Astrocyte (in vitro differentiated cells and primary cell): ENCODE results near the gene SLC44A5. TPM values are rescaled to one million over a fixed set of nuclear protein-coding genes. Genes with fewer than 3 reads are reported as not detected.

Source experiments
- DNase-seq: peaks from one replicate; pipeline ENCODE4 v3.0.0-alpha.2; 2010; ENCODE audit warnings: low read depth
- FAIRE-seq: peaks from 2 replicates; lab custom pipeline; 2011; peaks lifted over from hg19 to GRCh38; lab: Jason Lieb, UNC
- H2AFZ ChIP-seq: 2 replicates; pipeline ENCODE4 v1.6.0; 2012; ENCODE audit warnings: low read depth, low read length, inconsistent platforms
- H3K27ac ChIP-seq: 2 replicates; pipeline ENCODE4 v1.5.1; 2011; ENCODE audit warnings: low read depth, low read length, inconsistent platforms
- H3K27me3 ChIP-seq: 2 replicates; pipeline ENCODE4 v1.6.0; 2011; ENCODE audit warnings: low read length, inconsistent platforms; ENCODE audit not compliant: insufficient read depth
- H3K36me3 ChIP-seq: 2 replicates; pipeline ENCODE4 v1.5.1; 2011; ENCODE audit warnings: low read length, inconsistent platforms; ENCODE audit not compliant: insufficient read depth
- H3K4me1 ChIP-seq: 2 replicates; pipeline ENCODE4 v1.5.1; 2011; ENCODE audit warnings: low read length, inconsistent platforms; ENCODE audit not compliant: insufficient read depth
- H3K4me2 ChIP-seq: 2 replicates; pipeline ENCODE4 v1.6.0; 2012; ENCODE audit warnings: low read length, inconsistent platforms
- H3K4me3 ChIP-seq: 2 replicates; pipeline ENCODE4 v1.5.1; 2011; ENCODE audit warnings: low read depth, mild to moderate bottlenecking, low read length, inconsistent platforms; ENCODE audit not compliant: insufficient read depth
- H3K79me2 ChIP-seq: 2 replicates; pipeline ENCODE4 v1.6.0; 2012; ENCODE audit warnings: mild to moderate bottlenecking, low read length, inconsistent platforms; ENCODE audit not compliant: insufficient read depth
- H3K9ac ChIP-seq: 2 replicates; pipeline ENCODE4 v1.6.0; 2012; ENCODE audit warnings: mild to moderate bottlenecking, low read length, inconsistent platforms
- H3K9me3 ChIP-seq: 2 replicates; pipeline ENCODE4 v1.5.1; 2012; ENCODE audit warnings: low read depth, mild to moderate bottlenecking, low read length, inconsistent platforms; ENCODE audit not compliant: insufficient read depth
- H4K20me1 ChIP-seq: 2 replicates; pipeline ENCODE4 v1.6.0; 2012; ENCODE audit warnings: low read length, inconsistent platforms; ENCODE audit not compliant: insufficient read depth
- H3K27ac Mint-ChIP-seq: one replicate; pipeline ENCODE4 v1.8.0; 2021; ENCODE audit warnings: mild to moderate bottlenecking, mixed read lengths; ENCODE audit not compliant: unreplicated experiment
- H3K27me3 Mint-ChIP-seq: one replicate; pipeline ENCODE4 v1.8.0; 2021; ENCODE audit warnings: low read depth, mixed read lengths; ENCODE audit not compliant: unreplicated experiment
- H3K36me3 Mint-ChIP-seq: one replicate; pipeline ENCODE4 v1.8.0; 2021; ENCODE audit warnings: low read depth, mixed read lengths; ENCODE audit not compliant: unreplicated experiment
- H3K4me1 Mint-ChIP-seq: one replicate; pipeline ENCODE4 v1.8.0; 2021; ENCODE audit warnings: low read depth, mixed read lengths; ENCODE audit not compliant: unreplicated experiment
- H3K4me3 Mint-ChIP-seq: one replicate; pipeline ENCODE4 v1.8.0; 2021; ENCODE audit warnings: mild to moderate bottlenecking, moderate library complexity, mixed read lengths; ENCODE audit not compliant: unreplicated experiment
- H3K9me3 Mint-ChIP-seq: one replicate; pipeline ENCODE4 v1.8.0; 2021; ENCODE audit warnings: mild to moderate bottlenecking, mixed read lengths; ENCODE audit not compliant: unreplicated experiment
- EZH2 ChIP-seq: IDR thresholded peaks from 2 replicates; pipeline ENCODE4 v1.6.1; 2012; ENCODE audit warnings: mild to moderate bottlenecking, low read length, inconsistent platforms; ENCODE audit not compliant: insufficient read depth
- total RNA-seq: library from RNA; stranded (reverse); gene quantifications from 2 replicates; pipeline ENCODE4 v1.2.1, GENCODE V29; 2021
- TF ChIP-seq, protein P1 (sequence below): IDR thresholded peaks from 2 replicates; pipeline ENCODE4 v1.5.1; 2011; ENCODE audit warnings: low read depth, mild to moderate bottlenecking, inconsistent platforms, low read length, moderate library complexity; ENCODE audit not compliant: insufficient read depth

SLC44A5 gene
- total RNA-seq, 1 donor from 2014 or later: 2.2 TPM

DNA sequence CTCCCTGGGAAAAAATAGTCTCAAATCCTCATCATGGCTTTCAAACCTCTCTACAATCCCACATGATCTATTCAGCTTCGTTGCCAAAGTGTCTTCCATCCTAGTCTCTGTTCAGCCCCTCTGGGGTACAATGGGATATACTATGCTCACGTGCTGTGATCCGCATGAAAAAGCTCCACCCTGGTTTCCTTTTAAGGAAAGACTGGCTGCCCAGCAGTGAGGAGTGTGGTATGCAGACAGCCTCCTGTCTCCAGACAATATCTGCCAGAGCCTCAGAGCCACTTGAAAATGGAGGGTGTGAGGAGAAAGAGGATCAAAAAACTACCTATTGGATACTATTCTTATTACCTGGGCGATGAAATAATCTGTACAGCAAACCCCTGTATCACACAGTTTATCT, 282.2 kb downstream of the SLC44A5 start:
- FAIRE-seq (no peak), DNase-seq (no peak)
- Mint-ChIP-seq H3K4me3 (no peak overlapping the region), H3K4me1 (peaks cover under 1% of the 10 kb centered on the region), H3K9me3 (no peaks in the 10 kb centered on the region), H3K27me3 (no peaks in the 10 kb centered on the region), H3K27ac (no peak overlapping the region), H3K36me3 (no peaks in the 10 kb centered on the region)
- Histone ChIP-seq H3K9me3 (no peaks in the 10 kb centered on the region), H3K9ac (no peak overlapping the region), H3K4me1 (no peaks in the 10 kb centered on the region), H3K36me3 (no peaks in the 10 kb centered on the region), H3K79me2 (no peaks in the 10 kb centered on the region), H3K27ac (no peak overlapping the region), H3K27me3 (no peaks in the 10 kb centered on the region), H2AFZ (no peak overlapping the region), H3K4me2 (no peak overlapping the region), H4K20me1 (no peaks in the 10 kb centered on the region), H3K4me3 (no peak overlapping the region)
- TF ChIP-seq, protein P1, sequence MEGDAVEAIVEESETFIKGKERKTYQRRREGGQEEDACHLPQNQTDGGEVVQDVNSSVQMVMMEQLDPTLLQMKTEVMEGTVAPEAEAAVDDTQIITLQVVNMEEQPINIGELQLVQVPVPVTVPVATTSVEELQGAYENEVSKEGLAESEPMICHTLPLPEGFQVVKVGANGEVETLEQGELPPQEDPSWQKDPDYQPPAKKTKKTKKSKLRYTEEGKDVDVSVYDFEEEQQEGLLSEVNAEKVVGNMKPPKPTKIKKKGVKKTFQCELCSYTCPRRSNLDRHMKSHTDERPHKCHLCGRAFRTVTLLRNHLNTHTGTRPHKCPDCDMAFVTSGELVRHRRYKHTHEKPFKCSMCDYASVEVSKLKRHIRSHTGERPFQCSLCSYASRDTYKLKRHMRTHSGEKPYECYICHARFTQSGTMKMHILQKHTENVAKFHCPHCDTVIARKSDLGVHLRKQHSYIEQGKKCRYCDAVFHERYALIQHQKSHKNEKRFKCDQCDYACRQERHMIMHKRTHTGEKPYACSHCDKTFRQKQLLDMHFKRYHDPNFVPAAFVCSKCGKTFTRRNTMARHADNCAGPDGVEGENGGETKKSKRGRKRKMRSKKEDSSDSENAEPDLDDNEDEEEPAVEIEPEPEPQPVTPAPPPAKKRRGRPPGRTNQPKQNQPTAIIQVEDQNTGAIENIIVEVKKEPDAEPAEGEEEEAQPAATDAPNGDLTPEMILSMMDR: no peak
- no peak for TF ChIP-seq EZH2

DNA sequence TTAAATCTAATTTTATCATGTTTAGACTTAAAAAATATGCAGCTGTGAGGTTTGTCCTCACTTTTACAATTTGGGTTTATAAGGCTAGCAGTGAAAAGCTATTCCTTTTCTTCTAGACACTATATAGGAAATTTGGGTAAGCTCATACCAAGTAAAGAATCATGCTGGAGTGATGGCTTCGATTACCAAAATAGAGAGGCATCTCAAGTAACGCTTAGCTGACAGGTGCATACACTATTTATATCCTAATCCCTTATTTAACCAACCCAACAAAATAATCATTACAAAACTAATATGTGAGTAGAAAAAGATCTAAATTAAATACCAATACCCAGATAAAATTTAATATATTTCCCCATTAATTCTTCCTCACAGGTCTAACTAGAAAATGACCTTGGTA, 283.5 kb downstream of the SLC44A5 start:
- H3K36me3 ChIP-seq: no peaks in the 10 kb centered on the region
- H3K27ac Mint-ChIP-seq: no peak overlapping the region

DNA sequence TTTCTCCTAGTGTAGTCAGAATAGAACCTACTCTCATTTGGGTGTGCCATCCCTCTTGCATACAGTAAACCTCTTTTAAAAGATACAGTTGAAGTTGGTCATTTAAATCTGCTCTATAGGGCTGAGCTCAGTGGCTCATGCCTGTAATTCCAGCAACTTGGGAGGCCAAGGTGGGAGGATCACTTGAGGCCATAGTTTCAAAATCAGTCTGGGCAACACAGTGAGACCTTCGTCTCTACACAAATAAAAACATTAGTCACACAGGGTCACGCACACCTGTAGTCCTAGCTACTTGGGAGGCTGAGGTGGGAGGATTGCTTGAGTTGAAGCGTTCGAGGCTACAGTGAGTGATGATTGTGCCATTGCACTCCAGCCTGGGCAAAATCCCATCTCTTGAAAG, 292.9 kb downstream of the SLC44A5 start:
- H3K27ac ChIP-seq: no peak overlapping the region
- no peaks in the 10 kb centered on the region for H3K27me3 ChIP-seq
- no peak overlapping the region for H3K4me3 Mint-ChIP-seq
- no peaks in the 10 kb centered on the region for H3K4me1 Mint-ChIP-seq
- H3K36me3 ChIP-seq: no peaks in the 10 kb centered on the region
- peaks cover 2% of the 10 kb centered on the region for H3K27me3 Mint-ChIP-seq
- no peak overlapping the region for H3K4me3 ChIP-seq
- H3K9me3 ChIP-seq: no peaks in the 10 kb centered on the region
- no peaks in the 10 kb centered on the region for H3K4me1 ChIP-seq
- no peak overlapping the region for H3K9ac ChIP-seq
- FAIRE-seq (no peak), DNase-seq (no peak)
- H3K79me2 ChIP-seq: no peaks in the 10 kb centered on the region
- H3K27ac Mint-ChIP-seq: no peak overlapping the region
- no peaks in the 10 kb centered on the region for H3K9me3 Mint-ChIP-seq
- no peak overlapping the region for H2AFZ ChIP-seq
- no peak overlapping the region for H3K4me2 ChIP-seq
- H3K36me3 Mint-ChIP-seq: no peaks in the 10 kb centered on the region
- TF ChIP-seq EZH2: no peak
- TF ChIP-seq, protein P1: no peak
- H4K20me1 ChIP-seq: no peaks in the 10 kb centered on the region

More for the DNA sequence above, 283.5 kb downstream of the SLC44A5 start:
- TF ChIP-seq EZH2: no peak
- TF ChIP-seq, protein P1: no peak
- H4K20me1 ChIP-seq: no peaks in the 10 kb centered on the region
- H2AFZ ChIP-seq: no peak overlapping the region
- no peaks in the 10 kb centered on the region for H3K4me1 Mint-ChIP-seq
- no peaks in the 10 kb centered on the region for H3K36me3 Mint-ChIP-seq
- H3K9me3 Mint-ChIP-seq: no peaks in the 10 kb centered on the region
- no peak overlapping the region for H3K27ac ChIP-seq
- H3K27me3 Mint-ChIP-seq: no peaks in the 10 kb centered on the region
- no peak overlapping the region for H3K9ac ChIP-seq
- H3K4me1 ChIP-seq: no peaks in the 10 kb centered on the region
- H3K4me3 ChIP-seq: no peak overlapping the region
- H3K4me2 ChIP-seq: no peak overlapping the region
- no peak for DNase-seq
- H3K79me2 ChIP-seq: no peaks in the 10 kb centered on the region
- no peaks in the 10 kb centered on the region for H3K9me3 ChIP-seq
- no peaks in the 10 kb centered on the region for H3K27me3 ChIP-seq
- FAIRE-seq: no peak
- no peak overlapping the region for H3K4me3 Mint-ChIP-seq
